ENCODE results near the gene TAC4. TPM values are rescaled to one million over a fixed set of nuclear protein-coding genes. Genes with fewer than 3 reads are reported as not detected.

The TAC4 gene
- total and polyA plus RNA-seq, 2 of the 13 experiments (the other 11 are each of a cell fraction or from before 2014, with no cell fraction given): not detected

GRCh38 chr17:49853470-49854015 lies 5.7 kb upstream of the TAC4 start:
- ATAC-seq (no peak), DNase-seq (ENCODE audit: low spot score) (no peak), FAIRE-seq (no peak)
- no peak overlapping the region for H3K4me3 ChIP-seq (replicated peaks in 1 of 3; ENCODE audit: insufficient read depth in 1 of 3, low read depth in 2 of 3, low read length in 3 of 3)
- no peak overlapping the region for H3K9ac ChIP-seq (ENCODE audit: insufficient read depth, low read depth, low read length)
- WGBS (ENCODE audit: low lambda C conversion rate): 38% methylated on average over 7 of the region's 10 CpGs
- H3K4me2 ChIP-seq (ENCODE audit: low read depth, low read length): no peak overlapping the region
- no peak overlapping the region for H2AFZ ChIP-seq (ENCODE audit: low read length)
- in situ Hi-C loops (cut with HindIII; ENCODE audit: extremely low pct_ligation_motif_present, low pct_unique_long_range_greater_than_20kb) (no loop called here), intact Hi-C loops (cut with micrococcal nuclease; ENCODE audit: unreplicated experiment) (loop anchor here (2.0 to 10.0 kb wide), 2 partner anchors 147 to 289 kb away; partner anchors contain the start of gene SLC35B1)
- H3K9me3 ChIP-seq (ENCODE audit: low read length): no peaks in the 10 kb centered on the region
- no peaks in the 10 kb centered on the region for H3K79me2 ChIP-seq (ENCODE audit: insufficient read depth, low read length)
- H3K4me1 ChIP-seq (ENCODE audit: insufficient read depth, low read length): peaks cover 24% of the 10 kb centered on the region
- no peak for TF ChIP-seq SP4 (CRISPR knock-in tag; IDR thresholded peaks at IDR 0.05)
- TF ChIP-seq FOXP4 (CRISPR knock-in tag; IDR thresholded peaks at IDR 0.05): no peak
- no peak for TF ChIP-seq ZNF263 (CRISPR knock-in tag; IDR thresholded peaks at IDR 0.05)
- no peak for TF ChIP-seq ZNF576 (CRISPR knock-in tag; IDR thresholded peaks at IDR 0.05)
- no peak for TF ChIP-seq GFI1 (CRISPR knock-in tag; IDR thresholded peaks at IDR 0.05; ENCODE audit: borderline replicate concordance)
- no peak for TF ChIP-seq PATZ1 (CRISPR knock-in tag; IDR thresholded peaks at IDR 0.05)
- TF ChIP-seq ZNF740 (CRISPR knock-in tag; IDR thresholded peaks at IDR 0.05): no peak
- no peak for TF ChIP-seq ZBTB26 (CRISPR knock-in tag; IDR thresholded peaks at IDR 0.05; ENCODE audit: borderline replicate concordance)
- ChIA-PET CTCF (ENCODE audit: low intra/inter-chr PET ratio, low total read pairs) (no interaction called here), POLR2A (no interaction called here)
- H3K27ac ChIP-seq (ENCODE audit: extremely low read length, insufficient read depth, low read length): no peak overlapping the region
- H3K27me3 ChIP-seq (ENCODE audit: control insufficient read depth in 1 of 2, insufficient read depth in 2 of 2, low read length in 2 of 2): peaks cover 4 to 40% of the 10 kb centered on the region in 2 experiments; a peak in 4 of 5 replicates
- H3K36me3 ChIP-seq (replicated peaks in 1 of 2; ENCODE audit: control insufficient read depth in 1 of 2, insufficient read depth in 2 of 2, low read length in 2 of 2): no peaks in the 10 kb centered on the region
- H4K20me1 ChIP-seq (ENCODE audit: insufficient read depth, low read length): no peaks in the 10 kb centered on the region
- no TSS peak for BruUV-seq (replicated peaks)

Measured in HepG2 (cell line).